Spleen (tissue), 11 donors: ENCODE data around the gene HOXD12. TPM values are rescaled to one million over a fixed set of nuclear protein-coding genes. Genes with fewer than 3 reads are reported as not detected.

ENCODE experiments used
- DNase-seq: peaks from one replicate; pipeline ENCODE4 v3.0.0-alpha.2; 2020
- H3K27ac ChIP-seq, 8 donors: fragments of 200-600 bp; sonication (generic) in 7 of 8; 1 replicate in 4 of 8; 2 replicates in 4 of 8; pipeline versions ENCODE4 v1.5.0 to v1.8.0; 2016 to 2021; ENCODE audit warnings: inconsistent platforms in 4 of 8, mild to moderate bottlenecking in 4 of 8, moderate library complexity in 1 of 8
- H3K27me3 ChIP-seq, 7 donors: fragments of 200-600 bp; sonication (generic) in 6 of 7; replicated peaks in 1 of 7; 1 replicate in 4 of 7; 2 replicates in 3 of 7; pipeline versions ENCODE4 v1.5.0 to v1.8.0; 2016 to 2021; ENCODE audit warnings: inconsistent platforms in 3 of 7, mild to moderate bottlenecking in 1 of 7
- H3K36me3 ChIP-seq, 6 donors: fragments of 200-600 bp; sonication (generic) in 5 of 6; 1 replicate in 4 of 6; 2 replicates in 2 of 6; pipeline versions ENCODE4 v1.5.0 to v1.8.0; 2016 to 2021; ENCODE audit warnings: inconsistent platforms in 2 of 6
- H3K4me1 ChIP-seq, 6 donors: fragments of 200-600 bp; sonication (generic) in 5 of 6; 1 replicate in 3 of 6; 2 replicates in 3 of 6; pipeline versions ENCODE4 v1.5.0 to v1.8.0; 2016 to 2021; ENCODE audit warnings: inconsistent platforms in 3 of 6
- H3K4me3 ChIP-seq, 8 donors: fragments of 200-600 bp; sonication (generic) in 7 of 8; 1 replicate in 4 of 8; 2 replicates in 4 of 8; pipeline versions ENCODE4 v1.5.0 to v1.8.0; 2016 to 2021; ENCODE audit warnings: inconsistent platforms in 4 of 8, mild to moderate bottlenecking in 4 of 8, moderate library complexity in 2 of 8
- H3K9me3 ChIP-seq, 8 donors: fragments of 200-600 bp; sonication (generic) in 7 of 8; 1 replicate in 4 of 8; 2 replicates in 4 of 8; pipeline versions ENCODE4 v1.5.0 to v1.8.0; 2016 to 2021; ENCODE audit warnings: inconsistent platforms in 4 of 8
- CTCF ChIP-seq, 11 experiments: fragments of 200-600 bp in 7 of 11; fragments of 450-650 bp in 4 of 11; sonication (generic) in 4 of 11; IDR thresholded peaks in 8 of 11; conservative IDR thresholded peaks in 3 of 11; 1 replicate in 7 of 11; 2 replicates in 4 of 11; pipeline versions ENCODE4 v1.4.0 to v1.8.0; 2016 to 2021; ENCODE audit warnings: antibody characterized with exemption in 11 of 11, inconsistent platforms in 4 of 11, mild to moderate bottlenecking in 1 of 11
- POLR2A ChIP-seq, 3 donors: fragments of 450-650 bp; IDR thresholded peaks; one replicate each; pipeline ENCODE4 v1.5.1; 2017; ENCODE audit warnings: antibody characterized with exemption in 3 of 3, mild to moderate bottlenecking in 1 of 3
- POLR2AphosphoS5 ChIP-seq, 3 donors: sonication (generic); formaldehyde crosslinking; IDR thresholded peaks; one replicate each; pipeline ENCODE4 v1.5.1; 2017; ENCODE audit warnings: antibody characterized with exemption in 3 of 3
- WGBS, 5 donors: extraction: QIAGEN DNeasy Blood & Tissue Kit in 3 of 5; methylation state at CpG; one replicate each; pipeline versions ENCODE4 v1.1.5 to v1.1.7; 2013 to 2018; 5-methylcytosine and 5-hydroxymethylcytosine counted together
- intact Hi-C: fragments of 100-400 bp; cut with DNase I; formaldehyde crosslinking; loops from one replicate; pipeline ENCODE4 v1.15.0; 2023; ENCODE audit warnings: low total_unique reads
- polyA plus RNA-seq, 3 donors: library from polyadenylated mRNA; stranded (reverse); fragments of 200-250 nt; gene quantifications; one replicate each; pipeline ENCODE4 v1.2.1, GENCODE V29; 2013
- total RNA-seq, 7 donors: library from RNA; depleted of rRNA in 3 of 7; stranded (reverse); fragments of >200 nt in 3 of 7; fragmentation: NEBNext Ultra II Directional in 4 of 7; extraction: Animal tissue kit (Norgen Biotek cat#: 25700) in 4 of 7; gene quantifications; one replicate each; pipeline versions ENCODE4 v1.1.0 to v1.2.1, GENCODE V29; 2016 to 2021
- donor health status: healthy with polysubstance abuse.
- donor health status: DM: no; HTN: no; CAD: no; lungs with moderate emphysema.
- donor health status: DM: no; HTN: no; CAD: no.
- donor health status: Bipolar disorder and iron deficiency.
- donor health status: healthy.
- donor health status: DM: no; HTN: no; CAD: no.
- donor health status: DM: yes; HTN: yes; CAD: no.

HOXD12 gene
- total and polyA plus RNA-seq, 10 donors: not detected

- no peak for DNase-seq
- Histone ChIP-seq H3K27me3 (peaks cover 9 to 100% (median 84%) of the 10 kb centered on the region in 7 donors), H3K4me3 (peak overlapping the region in 7 of 8 donors; percentile 13 to 50 (median 21)), H3K4me1 (peaks cover 5 to 32% (median 22%) of the 10 kb centered on the region in 6 donors), H3K27ac (no peak overlapping the region), H3K9me3 (no peaks in the 10 kb centered on the region), H3K36me3 (no peaks in the 10 kb centered on the region)
- WGBS, 5 donors: 7 to 12% (median 8%) methylated on average over 40 to 56 of the region's 56 CpGs
- intact Hi-C loops: no loop called here
- TF ChIP-seq POLR2A (IDR thresholded peaks at IDR 0.05): no peak
- TF ChIP-seq CTCF (IDR thresholded peaks at IDR 0.05 in 8 of 11, conservative IDR thresholded peaks at IDR 0.05 in 3 of 11): no peak
- TF ChIP-seq POLR2AphosphoS5 (IDR thresholded peaks at IDR 0.05): peak in 1 of 3 donors; percentile 25
Measured at GRCh38 chr2:176066645-176067588, 32.7 kb upstream of the HOXD12 start.

GRCh38 chr2:176067589-176068418 is 31.8 kb upstream of the HOXD12 start:
- Histone ChIP-seq H3K27me3 (peaks cover 14 to 100% (median 84%) of the 10 kb centered on the region in 7 donors), H3K9me3 (no peaks in the 10 kb centered on the region), H3K4me3 (peak overlapping the region in 7 of 8 donors; percentile 13 to 50 (median 21)), H3K4me1 (peaks cover 5 to 33% (median 23%) of the 10 kb centered on the region in 6 donors), H3K36me3 (no peaks in the 10 kb centered on the region), H3K27ac (no peak overlapping the region)
- intact Hi-C loops: no loop called here
- 7 to 16% (median 15%) methylated on average over 16 to 38 of the region's 38 CpGs for WGBS, 5 donors
- DNase-seq: no peak
- no peak for TF ChIP-seq POLR2A (IDR thresholded peaks at IDR 0.05)
- no peak for TF ChIP-seq POLR2AphosphoS5 (IDR thresholded peaks at IDR 0.05)
- TF ChIP-seq CTCF (IDR thresholded peaks at IDR 0.05 in 8 of 11, conservative IDR thresholded peaks at IDR 0.05 in 3 of 11): no peak

GRCh38 chr2:176068419-176068832 is 31.2 kb upstream of the HOXD12 start:
- H3K27ac ChIP-seq: no peak overlapping the region
- H3K27me3 ChIP-seq: peaks cover 14 to 100% (median 84%) of the 10 kb centered on the region in 7 donors
- 4 to 23% (median 10%) methylated on average over 9 to 30 of the region's 30 CpGs for whole genome bisulfite sequencing, 5 donors
- no peaks in the 10 kb centered on the region for H3K9me3 ChIP-seq
- H3K36me3 ChIP-seq: no peaks in the 10 kb centered on the region
- peaks cover 5 to 33% (median 23%) of the 10 kb centered on the region in 6 donors for H3K4me1 ChIP-seq
- H3K4me3 ChIP-seq: peak overlapping the region in 1 of 8 donors; percentile 7
- intact Hi-C loops: no loop called here
- TF ChIP-seq CTCF (IDR thresholded peaks at IDR 0.05 in 8 of 11, conservative IDR thresholded peaks at IDR 0.05 in 3 of 11) (no peak), POLR2A (IDR thresholded peaks at IDR 0.05) (no peak), POLR2AphosphoS5 (IDR thresholded peaks at IDR 0.05) (no peak)
- DNase-seq: no peak
